Measurements from ENCODE around the gene ZNF341. TPM values are rescaled to one million over a fixed set of nuclear protein-coding genes. Genes with fewer than 3 reads are reported as not detected.

Gene ZNF341
- total and polyA plus RNA-seq, 9 of the 15 experiments (the other 6 are each of a cell fraction or from before 2014, with no cell fraction given): 0.08 to 2.6 (median 1.0) TPM

DNA sequence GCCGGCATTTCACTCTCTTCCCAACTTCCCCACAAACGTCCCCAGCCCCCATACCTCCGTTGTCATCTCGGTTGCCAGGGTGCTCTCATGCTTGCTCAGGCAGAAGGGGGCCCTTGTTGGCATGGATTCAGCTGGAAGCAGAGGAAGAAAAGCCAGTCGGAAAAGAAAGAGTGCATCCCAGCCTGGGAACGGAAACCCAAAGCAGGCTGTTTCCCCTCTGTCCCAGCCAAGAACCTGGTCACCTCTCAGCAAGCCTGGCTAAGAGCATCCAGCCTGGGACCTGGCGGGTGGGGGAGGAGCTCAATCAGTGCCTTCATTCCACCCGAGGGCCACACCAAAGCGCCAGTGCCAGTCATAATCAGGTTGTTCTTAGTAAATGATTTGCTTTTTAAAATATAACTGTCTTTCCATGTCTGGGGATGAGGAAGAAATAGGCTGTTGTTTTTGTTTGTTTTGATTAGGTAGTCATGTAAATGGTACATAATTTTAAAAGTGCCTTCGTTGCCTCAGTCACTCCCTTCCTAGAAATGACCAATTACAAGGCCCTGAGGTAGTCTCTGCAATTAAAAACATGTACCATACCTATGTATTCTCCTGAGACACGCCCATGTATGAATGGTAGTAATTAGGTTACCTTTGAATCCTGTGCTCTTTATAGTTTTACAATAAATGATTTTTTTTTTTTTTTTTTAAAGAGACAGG lies 100.5 kb downstream of the ZNF341 start (continued):
- TF ChIP-seq TCFL5 (CRISPR knock-in tag; conservative IDR thresholded peaks at IDR 0.05) (no peak), TRIM25 (IDR thresholded peaks at IDR 0.05; ENCODE audit: borderline replicate concordance) (no peak), JUND (IDR thresholded peaks at IDR 0.05; ENCODE audit: borderline replicate concordance, low read depth, low read length) (no peak), JUND (tag; IDR thresholded peaks at IDR 0.05; ENCODE audit: borderline replicate concordance, low read depth, low read length) (no peak)

DNA sequence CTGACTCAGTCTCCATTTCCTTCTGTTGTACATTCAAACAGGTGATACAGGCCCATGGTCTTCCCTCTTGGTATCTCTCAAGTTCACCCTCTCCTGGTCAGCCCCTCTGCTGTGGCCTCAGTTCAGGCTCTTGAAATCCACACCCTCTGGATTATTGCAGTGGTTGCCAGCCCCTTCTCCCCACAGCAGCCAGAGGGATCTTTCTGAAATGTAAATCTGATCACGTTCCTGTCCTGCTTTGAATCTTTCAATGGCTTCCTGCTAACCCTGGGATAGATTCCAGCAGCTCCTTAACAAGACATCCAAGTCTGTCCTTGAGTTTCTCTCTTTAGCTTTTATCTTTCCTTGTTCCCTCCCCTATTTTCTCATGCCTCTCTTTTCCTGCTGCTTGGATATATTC lies 101.5 kb downstream of the ZNF341 start:
- WGBS (ENCODE audit: insufficient coverage, low coverage, missing lambda C conversion rate): 38% methylated on average over 1 of the region's 1 CpG
- peaks cover 14% of the 10 kb centered on the region; the same call in 1 of the 3 replicates for H3K36me3 ChIP-seq (ENCODE audit: control insufficient read depth, insufficient read depth, low read length)
- intact Hi-C loops (cut with micrococcal nuclease): no loop called here

More for the DNA sequence above, 101.5 kb downstream of the ZNF341 start:
- Histone ChIP-seq H3K4me3 (no peak overlapping the region), H3K27ac (ENCODE audit: extremely low read depth, low read depth, low read length) (no peak overlapping the region), H4K20me1 (replicated peaks; ENCODE audit: control insufficient read depth, insufficient read depth, low read length) (peaks cover 24% of the 10 kb centered on the region), H3K4me1 (replicated peaks in 1 of 2; ENCODE audit: control insufficient read depth in 2 of 2, insufficient read depth in 2 of 2, low read length in 2 of 2) (peaks cover 15 to 30% of the 10 kb centered on the region in 2 experiments), H3K9me1 (ENCODE audit: control insufficient read depth, insufficient read depth, low read length) (peaks cover 7% of the 10 kb centered on the region), H2AFZ (ENCODE audit: low read depth, low read length) (no peak overlapping the region), H3K4me2 (ENCODE audit: insufficient read depth, low read length) (no peak overlapping the region), H3K9ac (ENCODE audit: insufficient read depth in 1 of 2, low read depth in 2 of 2, low read length in 2 of 2) (no peak overlapping the region), H3K27me3 (ENCODE audit: control insufficient read depth in 2 of 2, insufficient read depth in 2 of 2, low read length in 2 of 2) (no peaks in the 10 kb centered on the region), H3K9me3 (replicated peaks; ENCODE audit: control insufficient read depth, insufficient read depth, low read depth, low read length) (no peaks in the 10 kb centered on the region), H3K79me2 (ENCODE audit: control insufficient read depth, insufficient read depth, low read length) (peaks cover 54% of the 10 kb centered on the region)
- no peak for FAIRE-seq
- in situ Hi-C loops (cut with MboI): no loop called here
- TF ChIP-seq ZNF41 (CRISPR knock-in tag; conservative IDR thresholded peaks at IDR 0.05) (no peak), SP2 (IDR thresholded peaks at IDR 0.05; ENCODE audit: extremely low read depth, low read depth, low read length, poor library complexity, severe bottlenecking) (no peak), ZNF695 (CRISPR knock-in tag; IDR thresholded peaks at IDR 0.05) (no peak), NR2F6 (CRISPR knock-in tag; IDR thresholded peaks at IDR 0.05) (no peak)
- ATAC-seq: no peak
- ChIA-PET CTCF (ENCODE audit: low intra/inter-chr PET ratio) (no interaction called here), POLR2A (no interaction called here)
- BruUV-seq (replicated peaks): no TSS peak
- DNase-seq (ENCODE audit: extremely low read depth in 1 of 4, low spot score in 3 of 4): no peak

Data from K562 (cell line).